ENCODE measurements around the gene ENPP1.

The ENPP1 gene

GRCh38 chr6:131917763-131918649, 110.2 kb downstream of the ENPP1 start:
- FAIRE-seq, result no peak

GRCh38 chr6:131918650-131919355, 111.0 kb downstream of the ENPP1 start:
- FAIRE-seq, result no peak

DNA sequence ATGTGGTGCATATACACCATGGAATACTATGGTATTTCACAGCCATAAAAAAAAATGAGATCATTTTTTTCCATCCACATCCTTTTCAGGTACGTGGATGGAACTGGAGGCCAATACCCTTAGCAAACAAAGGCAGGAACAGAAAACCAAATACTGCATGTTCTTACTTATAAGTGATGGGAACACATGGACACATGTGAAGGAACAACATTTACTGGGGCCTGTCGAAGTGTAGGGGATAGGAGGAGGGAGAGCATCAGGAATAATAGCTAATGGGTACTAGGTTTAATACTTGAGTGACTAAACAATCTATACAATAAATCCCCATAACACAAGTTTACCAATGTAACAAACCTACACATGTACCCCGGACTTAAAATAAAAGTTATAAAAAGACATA, 112.8 kb downstream of the ENPP1 start:
- FAIRE-seq, result no peak

- no peak for FAIRE-seq
These were observed 115.5 kb downstream of the ENPP1 start for GRCh38 chr6:131923356-131923755.

GRCh38 chr6:131924881-131925474, 117.2 kb downstream of the ENPP1 start:
- FAIRE-seq, result peak; percentile 72

DNA sequence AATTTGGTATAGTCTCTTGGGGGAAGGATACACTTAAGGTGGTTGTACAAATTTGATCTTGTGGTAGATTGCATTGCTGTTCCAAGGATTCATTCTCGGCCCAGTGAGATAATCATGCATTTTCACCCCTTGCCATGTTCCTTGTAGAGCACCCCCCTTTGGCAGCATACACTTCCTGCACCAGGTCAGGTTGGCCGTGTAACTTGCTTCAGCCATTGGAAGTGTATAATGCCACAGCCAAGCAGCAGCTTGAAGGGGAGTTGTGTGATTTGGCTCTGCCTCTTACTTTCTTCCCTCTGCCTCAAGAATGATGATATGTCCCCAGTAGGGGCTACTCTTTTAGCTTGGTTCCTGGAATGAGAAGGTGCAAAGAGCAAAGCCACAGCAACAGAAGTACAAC, 121.4 kb downstream of the ENPP1 start:
- no peak for FAIRE-seq

GRCh38 chr6:131929976-131930375, 122.2 kb downstream of the ENPP1 start:
- FAIRE-seq, result no peak

DNA sequence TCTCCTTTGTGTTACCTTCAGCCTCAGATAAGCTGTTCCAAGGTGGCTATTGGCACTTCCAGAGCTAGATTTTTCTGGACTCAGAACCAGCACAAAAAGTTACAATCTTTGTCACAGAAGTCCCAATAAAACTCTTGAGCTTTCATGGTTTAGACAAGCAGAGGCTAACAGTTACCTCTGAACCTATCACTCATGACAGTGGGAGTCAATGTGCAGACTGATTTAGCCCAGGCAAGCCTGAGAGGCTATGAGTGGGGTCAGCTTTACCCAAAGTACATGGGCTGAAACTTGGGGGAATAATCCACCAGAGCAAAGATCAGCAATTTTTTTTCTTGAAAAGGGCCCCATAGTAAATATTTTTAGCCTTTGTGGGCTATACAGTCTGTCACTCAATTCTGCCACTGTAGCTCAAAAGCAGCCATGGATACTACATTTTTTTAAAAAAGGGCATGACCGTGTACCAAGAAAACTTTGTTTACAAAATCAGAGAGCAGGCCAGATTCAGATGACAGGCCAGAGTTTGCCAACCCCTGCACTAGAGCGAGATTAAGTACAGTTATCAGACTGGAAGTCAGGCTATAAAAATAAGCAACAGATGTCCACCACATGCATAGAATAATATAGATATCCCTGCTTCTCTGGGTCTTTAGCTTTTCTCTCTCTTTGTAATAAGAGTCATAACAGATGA, 123.4 kb downstream of the ENPP1 start:
- FAIRE-seq, result no peak

DNA sequence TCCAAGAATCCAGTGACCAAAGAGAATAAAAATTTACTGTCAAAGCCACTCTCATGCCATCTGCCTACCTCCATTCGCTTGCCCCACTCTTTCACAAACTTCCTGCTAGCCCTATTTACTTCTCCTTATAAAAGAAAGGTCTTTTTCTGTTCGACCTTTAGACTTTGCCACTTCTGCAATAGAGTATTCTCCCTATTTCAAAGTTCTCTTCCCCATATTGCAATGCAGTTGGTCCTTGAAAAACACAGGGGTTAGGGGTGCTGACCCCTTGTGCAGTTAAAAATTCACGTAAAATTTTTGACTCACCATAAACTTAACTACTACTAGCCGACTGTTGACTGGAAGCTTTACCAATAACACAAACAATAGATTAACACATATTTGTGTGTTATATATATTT, 128.3 kb downstream of the ENPP1 start:
- FAIRE-seq, result no peak

GRCh38 chr6:131937226-131937625, 129.4 kb downstream of the ENPP1 start:
- FAIRE-seq, result no peak

DNA sequence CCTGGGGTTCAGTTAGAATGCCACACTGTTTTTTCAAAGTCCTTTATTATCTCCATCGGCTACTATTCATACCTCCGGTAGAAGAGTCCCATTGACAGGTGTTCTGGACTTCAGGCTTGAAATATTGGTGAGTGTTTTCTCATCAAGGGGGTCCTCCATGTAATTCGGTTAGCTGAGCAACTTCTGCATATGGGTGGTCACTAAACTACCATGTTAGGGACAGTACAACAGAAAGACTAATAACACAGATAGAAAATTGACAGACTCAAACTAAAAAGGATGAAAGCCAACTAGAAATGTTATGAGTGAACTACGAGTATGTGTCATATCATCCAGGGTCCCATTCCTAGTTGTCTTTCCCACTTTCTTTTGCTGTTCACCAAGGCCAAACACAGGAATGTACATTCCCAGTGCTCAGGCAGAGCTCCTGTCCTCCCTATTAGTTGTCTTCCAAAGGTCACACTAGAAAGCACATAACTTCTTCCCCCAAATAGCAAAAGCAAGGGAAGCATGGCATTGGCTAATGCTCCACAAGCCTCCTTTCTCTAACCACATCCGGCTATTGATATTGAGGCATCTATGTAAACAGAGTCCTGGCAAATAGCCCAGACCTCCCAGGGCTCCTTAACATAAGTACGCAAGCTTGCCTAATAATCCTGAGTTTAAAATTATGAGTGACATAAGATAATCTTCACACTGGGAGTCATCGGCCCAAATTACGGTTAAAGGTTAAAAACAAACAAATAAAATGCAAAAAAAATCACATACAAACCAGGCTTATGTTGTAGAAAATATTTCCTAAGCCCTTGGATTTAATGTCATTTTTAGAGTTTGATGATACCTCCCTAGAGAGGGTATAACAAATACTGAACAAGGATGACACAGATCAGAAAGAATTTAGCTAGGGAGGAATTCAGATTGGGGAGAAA, 130.1 kb downstream of the ENPP1 start:
- FAIRE-seq, result no peak
